Parathyroid adenoma (tissue), 2 donors: ENCODE measurements around the gene ENKD1.
A peak's percentile ranks its signal among the peaks of the same experiment; 100 is the strongest.

Source experiments
- H2AFZ ChIP-seq: fragments of 300-600 bp; sonication (generic); one replicate; pipeline ENCODE4 v1.7.0; 2017; ENCODE audit warnings: antibody characterized with exemption, mild to moderate bottlenecking
- H3K27ac ChIP-seq: fragments of 300-600 bp; sonication (generic); one replicate; pipeline ENCODE4 v1.7.0; 2017
- H3K27me3 ChIP-seq: fragments of 300-600 bp; sonication (generic); one replicate; pipeline ENCODE4 v1.7.0; 2017; ENCODE audit warnings: low read length; ENCODE audit not compliant: control insufficient read depth, insufficient read depth
- H3K36me3 ChIP-seq: fragments of 300-600 bp; sonication (generic); one replicate; pipeline ENCODE4 v1.7.0; 2017; ENCODE audit warnings: low read length; ENCODE audit not compliant: control insufficient read depth, insufficient read depth
- H3K4me1 ChIP-seq: fragments of 300-600 bp; sonication (generic); one replicate; pipeline ENCODE4 v1.7.0; 2017; ENCODE audit warnings: control low read depth
- H3K4me2 ChIP-seq: fragments of 300-600 bp; sonication (generic); one replicate; pipeline ENCODE4 v1.7.0; 2017; ENCODE audit warnings: low read length
- H3K4me3 ChIP-seq: fragments of 300-600 bp; sonication (generic); one replicate; pipeline ENCODE4 v1.7.0; 2017; ENCODE audit warnings: low read depth, low read length
- H3K79me2 ChIP-seq: fragments of 300-600 bp; sonication (generic); one replicate; pipeline ENCODE4 v1.7.0; 2017; ENCODE audit warnings: control low read depth
- H3K9ac ChIP-seq: fragments of 300-600 bp; sonication (generic); one replicate; pipeline ENCODE4 v1.7.0; 2017; ENCODE audit warnings: mild to moderate bottlenecking
- H3K9me3 ChIP-seq: fragments of 300-600 bp; sonication (generic); one replicate; pipeline ENCODE4 v1.7.0; 2017; ENCODE audit warnings: low read length; ENCODE audit not compliant: control insufficient read depth
- TF ChIP-seq, protein P1 (sequence below): fragments of 300-600 bp; sonication (generic); IDR thresholded peaks from one replicate; pipeline ENCODE4 v1.7.0; 2017; ENCODE audit warnings: antibody characterized with exemption, mild to moderate bottlenecking
- donor health status: primary hyperparathyroidism.

The ENKD1 gene

DNA sequence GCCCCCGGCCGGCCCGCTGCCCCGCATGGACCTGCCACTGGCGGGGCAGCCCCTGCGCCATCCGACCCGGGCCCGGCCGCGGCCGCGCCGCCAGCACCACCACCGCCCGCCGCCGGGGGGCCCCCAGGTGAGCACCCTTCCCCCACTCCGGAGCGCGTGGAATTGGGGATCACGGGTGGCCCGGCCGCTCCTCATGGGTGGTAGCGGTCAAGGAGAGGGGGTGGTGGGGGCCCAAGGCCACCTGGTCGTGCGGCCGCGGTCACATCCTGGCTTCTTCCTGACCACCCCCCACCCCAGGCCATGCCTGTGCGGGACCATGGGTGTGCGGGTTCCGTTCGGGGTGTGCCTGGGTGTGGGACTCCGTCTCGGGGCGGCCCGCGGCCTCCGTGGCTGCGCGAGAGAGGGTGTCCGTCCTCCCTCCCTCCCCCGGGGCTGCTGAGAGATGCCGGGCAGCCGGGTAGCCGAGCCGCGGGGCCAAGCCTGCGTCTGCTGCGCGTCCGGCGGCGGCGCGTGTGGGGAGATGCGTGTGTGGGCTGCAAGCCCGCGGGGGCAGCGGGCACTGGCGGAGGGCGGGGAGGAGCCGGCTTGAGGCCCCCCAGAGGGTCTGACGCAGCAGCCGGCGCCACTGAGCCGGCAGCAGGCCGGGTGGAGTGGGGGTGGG is 13.3 kb downstream of the ENKD1 start:
- Histone ChIP-seq H3K27ac (no peak overlapping the region), H2AFZ (peak overlapping the region; percentile 81), H3K36me3 (no peaks in the 10 kb centered on the region), H3K9me3 (no peaks in the 10 kb centered on the region), H3K79me2 (no peaks in the 10 kb centered on the region), H3K9ac (peak overlapping the region; percentile 35), H3K27me3 (peaks cover 6% of the 10 kb centered on the region), H3K4me3 (peak overlapping the region; percentile 16), H3K4me2 (peak overlapping the region; percentile 42), H3K4me1 (no peaks in the 10 kb centered on the region)
- TF ChIP-seq, protein P1, sequence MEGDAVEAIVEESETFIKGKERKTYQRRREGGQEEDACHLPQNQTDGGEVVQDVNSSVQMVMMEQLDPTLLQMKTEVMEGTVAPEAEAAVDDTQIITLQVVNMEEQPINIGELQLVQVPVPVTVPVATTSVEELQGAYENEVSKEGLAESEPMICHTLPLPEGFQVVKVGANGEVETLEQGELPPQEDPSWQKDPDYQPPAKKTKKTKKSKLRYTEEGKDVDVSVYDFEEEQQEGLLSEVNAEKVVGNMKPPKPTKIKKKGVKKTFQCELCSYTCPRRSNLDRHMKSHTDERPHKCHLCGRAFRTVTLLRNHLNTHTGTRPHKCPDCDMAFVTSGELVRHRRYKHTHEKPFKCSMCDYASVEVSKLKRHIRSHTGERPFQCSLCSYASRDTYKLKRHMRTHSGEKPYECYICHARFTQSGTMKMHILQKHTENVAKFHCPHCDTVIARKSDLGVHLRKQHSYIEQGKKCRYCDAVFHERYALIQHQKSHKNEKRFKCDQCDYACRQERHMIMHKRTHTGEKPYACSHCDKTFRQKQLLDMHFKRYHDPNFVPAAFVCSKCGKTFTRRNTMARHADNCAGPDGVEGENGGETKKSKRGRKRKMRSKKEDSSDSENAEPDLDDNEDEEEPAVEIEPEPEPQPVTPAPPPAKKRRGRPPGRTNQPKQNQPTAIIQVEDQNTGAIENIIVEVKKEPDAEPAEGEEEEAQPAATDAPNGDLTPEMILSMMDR: peak; percentile 32

DNA sequence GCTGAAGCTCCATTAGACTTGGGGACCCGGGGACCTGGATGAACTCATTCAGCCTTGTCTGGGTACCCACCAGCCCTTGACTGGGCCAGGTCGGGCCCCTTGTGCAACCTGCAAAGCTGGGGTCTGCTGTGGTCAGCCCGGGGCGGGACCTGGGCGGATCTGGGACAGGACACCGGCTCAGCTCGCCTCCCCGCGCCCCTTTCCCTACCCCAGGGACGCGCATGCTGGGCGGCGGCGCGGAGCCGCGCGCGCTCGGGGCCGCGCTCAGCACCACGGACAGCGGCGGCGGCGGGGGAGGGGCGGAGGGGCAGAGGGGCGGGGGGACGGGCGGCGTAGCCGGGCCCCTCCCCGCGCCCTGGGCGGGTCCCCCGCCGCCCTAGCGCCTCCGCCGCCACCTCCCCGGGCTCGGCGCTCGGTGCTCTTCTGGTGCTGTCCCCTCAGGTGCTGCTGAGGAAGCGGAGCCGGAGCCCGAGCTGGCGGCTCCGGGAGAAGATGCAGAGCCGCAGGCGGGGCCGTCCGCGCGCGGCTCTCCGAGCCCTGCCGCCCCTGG is 13.9 kb downstream of the ENKD1 start:
- Histone ChIP-seq H3K27me3 (peaks cover 7% of the 10 kb centered on the region), H3K4me3 (no peak overlapping the region), H3K36me3 (no peaks in the 10 kb centered on the region), H3K9me3 (no peaks in the 10 kb centered on the region), H3K9ac (no peak overlapping the region), H3K4me1 (no peaks in the 10 kb centered on the region), H3K27ac (no peak overlapping the region), H2AFZ (no peak overlapping the region), H3K4me2 (no peak overlapping the region), H3K79me2 (no peaks in the 10 kb centered on the region)
- TF ChIP-seq, protein P1: no peak

DNA sequence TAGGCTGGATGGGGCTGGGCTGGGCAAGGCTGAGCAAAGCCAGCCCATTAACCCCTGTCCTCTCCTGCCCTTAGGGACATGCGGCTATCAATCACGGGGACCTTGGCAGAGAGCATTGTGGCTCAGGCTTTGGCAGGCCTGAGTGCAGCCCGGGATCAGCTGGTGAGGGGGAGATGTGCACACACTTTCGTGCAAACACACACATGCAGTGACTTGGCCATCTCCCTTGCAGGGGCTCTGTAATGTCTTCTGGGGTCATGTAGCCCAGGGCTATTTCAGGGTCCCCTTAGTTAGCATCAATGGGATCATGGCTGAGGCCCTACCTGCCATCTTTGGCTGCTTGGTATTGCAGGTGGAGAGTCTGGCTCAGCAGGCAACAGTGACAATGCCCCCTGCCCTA is 14.7 kb downstream of the ENKD1 start:
- Histone ChIP-seq H3K27me3 (peaks cover 7% of the 10 kb centered on the region), H3K79me2 (no peaks in the 10 kb centered on the region), H3K4me3 (no peak overlapping the region), H3K9ac (no peak overlapping the region), H3K4me1 (no peaks in the 10 kb centered on the region), H2AFZ (no peak overlapping the region), H3K27ac (no peak overlapping the region), H3K9me3 (no peaks in the 10 kb centered on the region), H3K36me3 (no peaks in the 10 kb centered on the region), H3K4me2 (no peak overlapping the region)
- TF ChIP-seq, protein P1: no peak

DNA sequence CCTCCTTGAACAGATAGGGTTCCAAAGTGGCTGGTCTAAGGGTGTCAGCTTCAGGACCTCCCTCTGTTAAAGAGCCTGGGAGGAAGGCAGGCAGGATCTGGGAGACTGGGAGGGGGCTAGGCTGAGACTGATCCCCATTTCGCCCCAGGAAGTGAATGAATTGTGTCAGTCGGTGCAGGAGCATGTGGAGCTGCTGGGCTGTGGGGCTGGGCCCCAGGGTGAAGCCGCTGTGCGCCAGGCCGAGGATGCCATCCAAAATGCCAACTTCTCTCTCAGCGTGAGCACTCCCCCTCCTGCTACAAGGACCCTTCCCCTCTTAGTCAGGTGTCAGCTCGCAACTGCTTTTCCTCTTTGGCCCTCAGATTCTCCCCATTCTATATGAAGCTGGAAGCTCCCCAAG is 15.5 kb downstream of the ENKD1 start:
- H3K4me2 ChIP-seq: no peak overlapping the region
- H3K79me2 ChIP-seq: no peaks in the 10 kb centered on the region
- H3K27me3 ChIP-seq: peaks cover 7% of the 10 kb centered on the region
- H3K9ac ChIP-seq: no peak overlapping the region
- no peak overlapping the region for H3K27ac ChIP-seq
- no peaks in the 10 kb centered on the region for H3K36me3 ChIP-seq
- no peaks in the 10 kb centered on the region for H3K4me1 ChIP-seq
- TF ChIP-seq, protein P1: no peak
- H3K9me3 ChIP-seq: no peaks in the 10 kb centered on the region
- no peak overlapping the region for H3K4me3 ChIP-seq
- H2AFZ ChIP-seq: no peak overlapping the region

DNA sequence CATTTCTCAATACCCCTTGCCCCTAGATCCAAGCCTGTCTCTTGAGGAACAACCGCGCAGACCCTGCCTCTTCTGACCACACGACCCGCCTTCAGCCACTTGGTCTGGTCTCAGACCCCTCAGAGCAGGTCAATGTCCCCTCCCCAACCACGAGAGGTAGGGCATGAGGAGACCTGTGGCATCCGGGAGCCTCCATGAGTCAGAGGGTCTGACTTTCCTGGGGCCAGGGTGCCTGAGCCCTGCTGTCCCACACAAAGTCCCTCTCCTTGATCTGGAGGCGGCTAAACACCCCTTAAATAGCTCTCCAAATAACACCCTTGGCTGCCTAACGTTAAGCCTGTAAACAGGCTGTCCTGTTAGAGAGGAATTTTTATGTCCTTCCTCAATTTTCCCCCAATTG is 16.5 kb downstream of the ENKD1 start:
- no peaks in the 10 kb centered on the region for H3K36me3 ChIP-seq

More for the DNA sequence above, 16.5 kb downstream of the ENKD1 start:
- TF ChIP-seq, protein P1: no peak
- H3K9ac ChIP-seq: no peak overlapping the region
- no peak overlapping the region for H2AFZ ChIP-seq
- H3K27me3 ChIP-seq: peaks cover 7% of the 10 kb centered on the region
- no peak overlapping the region for H3K4me3 ChIP-seq
- no peak overlapping the region for H3K4me2 ChIP-seq
- no peak overlapping the region for H3K27ac ChIP-seq
- no peaks in the 10 kb centered on the region for H3K4me1 ChIP-seq
- H3K79me2 ChIP-seq: no peaks in the 10 kb centered on the region
- no peaks in the 10 kb centered on the region for H3K9me3 ChIP-seq
